NB4 (cell line): ENCODE data around the gene ESRRG.

Experiments
- CTCF ChIP-seq: IDR thresholded peaks from one replicate; pipeline ENCODE4 v1.5.1; 2012; ENCODE audit warnings: low read depth, low read length
- MAX ChIP-seq: IDR thresholded peaks from 2 replicates; pipeline ENCODE4 v1.6.1; 2011; ENCODE audit warnings: low read depth, low read length
- MYC ChIP-seq: IDR thresholded peaks from 2 replicates; pipeline ENCODE4 v1.6.1; 2011; ENCODE audit warnings: low read depth, low read length
- POLR2A ChIP-seq: IDR thresholded peaks from 2 replicates; pipeline ENCODE4 v1.6.1; 2011; ENCODE audit warnings: mild to moderate bottlenecking; ENCODE audit not compliant: insufficient read length; ENCODE audit errors: extremely low read depth

- TF ChIP-seq CTCF = no peak
- no peak for TF ChIP-seq MAX
- TF ChIP-seq MYC = no peak
- no peak for TF ChIP-seq POLR2A
Measured at GRCh38 chr1:216726435-216726834, 3.2 kb upstream of the ESRRG start.
